ENCODE results near the gene TUBGCP6. TPM values are rescaled to one million over a fixed set of nuclear protein-coding genes. Genes with fewer than 3 reads are reported as not detected.
A peak's percentile ranks its signal among the peaks of the same experiment; 100 is the strongest.

TUBGCP6 gene
- total and polyA plus RNA-seq, 10 of the 15 experiments (the other 5 are each of a cell fraction or from before 2014, with no cell fraction given) = 0.74 to 41.4 (median 19.4) TPM

DNA sequence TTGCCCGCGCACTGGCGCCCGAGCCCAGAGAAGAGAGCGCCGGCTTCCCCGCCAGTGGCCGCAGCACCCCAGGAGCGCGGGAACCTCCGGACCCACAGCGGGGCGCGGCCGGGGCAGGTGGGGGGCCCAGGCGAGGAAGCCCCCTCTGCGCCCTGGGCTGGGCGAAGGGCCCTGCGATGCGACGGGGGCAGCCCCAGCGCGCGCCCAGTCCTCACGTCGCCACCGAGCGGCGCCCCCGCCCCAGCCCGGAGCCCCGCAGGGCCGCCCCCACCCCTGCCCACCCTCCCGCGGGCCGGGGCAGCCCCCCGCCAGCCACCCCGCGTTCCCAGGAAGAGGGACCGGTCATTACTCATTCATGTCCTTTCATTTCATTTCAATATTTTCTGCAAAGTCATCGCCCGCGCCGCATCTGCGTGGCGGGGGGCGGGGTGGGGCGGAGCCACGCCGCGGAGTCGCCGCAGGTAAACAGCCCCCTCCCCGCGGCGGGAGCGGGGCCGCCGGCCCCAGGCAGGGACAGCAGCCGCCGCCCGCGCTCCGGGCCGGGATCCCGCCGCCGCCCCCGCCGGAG lies 75.0 kb downstream of the TUBGCP6 start:
- ChIA-PET CTCF (no interaction called here), POLR2A (no interaction called here), SMC1A (ENCODE audit: uncharacterized antibody, unreplicated experiment) (no interaction called here), RAD21 (ENCODE audit: unreplicated experiment) (no interaction called here)
- H3K27me3 ChIP-seq (replicated peaks in 1 of 2; ENCODE audit: control insufficient read depth in 2 of 2, insufficient read depth in 2 of 2, low read length in 1 of 2) = peaks cover 2 to 5% of the 10 kb centered on the region in 2 experiments; a peak in 3 of 4 replicates
- no TSS peak for BruUV-seq (replicated peaks)
- H3K36me3 ChIP-seq (ENCODE audit: control insufficient read depth in 2 of 2, insufficient read depth in 2 of 2, low read length in 1 of 2) = no peaks in the 10 kb centered on the region
- ATAC-seq (peak; percentile 10; the same call in 2 of the 3 replicates), DNase-seq (ENCODE audit: low read depth, low spot score) (no peak), FAIRE-seq (no peak)
- H3K79me2 ChIP-seq (ENCODE audit: control insufficient read depth, insufficient read depth, low read length) = no peaks in the 10 kb centered on the region
- no peak overlapping the region for H2AFZ ChIP-seq (ENCODE audit: control insufficient read depth, low read depth, low read length)
- H4K20me1 ChIP-seq (ENCODE audit: control insufficient read depth, insufficient read depth) = no peaks in the 10 kb centered on the region
- H3K9ac ChIP-seq (ENCODE audit: control insufficient read depth, insufficient read depth, low read length) = no peak overlapping the region
- intact Hi-C loops (cut with micrococcal nuclease; ENCODE audit: unreplicated experiment) = no loop called here
- H3K27ac ChIP-seq (ENCODE audit: control insufficient read depth, insufficient read depth) = no peak overlapping the region
- WGBS (ENCODE audit: insufficient coverage, insufficient replicate concordance, low lambda C conversion rate, missing lambda C conversion rate) = under 1% methylated on average over 24 of the region's 70 CpGs
- in situ Hi-C loops (cut with MboI) = no loop called here
- no peak overlapping the region; the same call in 1 of the 2 replicates for H3K4me3 ChIP-seq
- no peak overlapping the region for H3K4me2 ChIP-seq (ENCODE audit: control insufficient read depth, insufficient read depth)
- H3K4me1 ChIP-seq (ENCODE audit: control insufficient read depth, insufficient read depth, low read length) = peaks cover 6% of the 10 kb centered on the region
- H3K9me3 ChIP-seq (replicated peaks; ENCODE audit: control insufficient read depth, insufficient read depth, low read length) = no peaks in the 10 kb centered on the region
- TF ChIP-seq HDGF (IDR thresholded peaks at IDR 0.05) (no peak), TCF12 (IDR thresholded peaks at IDR 0.05; ENCODE audit: low read depth, low read length) (no peak), CTCF (IDR thresholded peaks at IDR 0.05 in 2 of 3, conservative IDR thresholded peaks at IDR 0.05 in 1 of 3; ENCODE audit: control insufficient read depth in 2 of 3, extremely low read depth in 1 of 3, insufficient read depth in 1 of 3, low read depth in 3 of 3, low read length in 3 of 3) (0 out of 6 replicates have a peak, but pooled peaks of 1 of the 3 experiments have one; percentile 1), POLR2AphosphoS5 (IDR thresholded peaks at IDR 0.05; ENCODE audit: low read length) (no peak), ZNF622 (IDR thresholded peaks at IDR 0.05) (no peak), ESRRA (IDR thresholded peaks at IDR 0.05; ENCODE audit: low read length) (no peak), FOXK2 (IDR thresholded peaks at IDR 0.05) (no peak), EZH2 (IDR thresholded peaks at IDR 0.05; ENCODE audit: borderline replicate concordance, control insufficient read depth, low read depth, low read length) (no peak), RB1 (IDR thresholded peaks at IDR 0.05; ENCODE audit: borderline replicate concordance) (no peak), ZNF207 (IDR thresholded peaks at IDR 0.05; ENCODE audit: borderline replicate concordance) (no peak), BACH1 (IDR thresholded peaks at IDR 0.05; ENCODE audit: borderline replicate concordance) (peak; percentile 35; the same call in 1 of the 2 replicates), MYB (IDR thresholded peaks at IDR 0.05; ENCODE audit: borderline replicate concordance, low read depth, low read length) (no peak), TAF1 (IDR thresholded peaks at IDR 0.05; ENCODE audit: borderline replicate concordance, low read depth, low read length) (no peak), HCFC1 (IDR thresholded peaks at IDR 0.05; ENCODE audit: low read length) (no peak), NRF1 (conservative IDR thresholded peaks at IDR 0.05; ENCODE audit: low read depth, low read length) (no peak), JUNB (IDR thresholded peaks at IDR 0.05) (no peak), GATAD2B (conservative IDR thresholded peaks at IDR 0.05; ENCODE audit: low read depth) (no peak), CEBPZ (IDR thresholded peaks at IDR 0.05; ENCODE audit: low read depth, low read length) (no peak), NR2C2 (IDR thresholded peaks at IDR 0.05; ENCODE audit: borderline replicate concordance, control insufficient read depth, insufficient read length, low read depth) (no peak)
- TF ChIP-seq, protein P1, sequence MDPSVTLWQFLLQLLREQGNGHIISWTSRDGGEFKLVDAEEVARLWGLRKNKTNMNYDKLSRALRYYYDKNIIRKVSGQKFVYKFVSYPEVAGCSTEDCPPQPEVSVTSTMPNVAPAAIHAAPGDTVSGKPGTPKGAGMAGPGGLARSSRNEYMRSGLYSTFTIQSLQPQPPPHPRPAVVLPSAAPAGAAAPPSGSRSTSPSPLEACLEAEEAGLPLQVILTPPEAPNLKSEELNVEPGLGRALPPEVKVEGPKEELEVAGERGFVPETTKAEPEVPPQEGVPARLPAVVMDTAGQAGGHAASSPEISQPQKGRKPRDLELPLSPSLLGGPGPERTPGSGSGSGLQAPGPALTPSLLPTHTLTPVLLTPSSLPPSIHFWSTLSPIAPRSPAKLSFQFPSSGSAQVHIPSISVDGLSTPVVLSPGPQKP (IDR thresholded peaks at IDR 0.05; ENCODE audit: low read depth, low read length) = no peak
